Measurements from ENCODE around the gene ADAM17. TPM values are rescaled to one million over a fixed set of nuclear protein-coding genes. Genes with fewer than 3 reads are reported as not detected.

ADAM17 gene
- 10 to 100 TPM in 2 of 6 donors, 1 to 10 TPM in 4; 6.3 to 18.8 (median 7.8) TPM for total RNA-seq
- 1 to 10 TPM; 4.6 to 6.2 TPM for polyA plus RNA-seq

- DNase-seq (peak; percentile 95 to 98 (median 96)), FAIRE-seq (no peak), ATAC-seq (peak; percentile 93 to 98 (median 96))
- TF ChIP-seq CTCF (IDR thresholded peaks at IDR 0.05), result peak in 1 of 4 donors; percentile 42
- H3K36me3 ChIP-seq, result no peaks in the 10 kb centered on the region
- H3K9me3 ChIP-seq, result no peaks in the 10 kb centered on the region
- H3K27ac ChIP-seq, result peak within 1 kb of the TSS; percentile 93 to 99 (median 95)
- peaks cover 26 to 28% (median 27%) of the 10 kb centered on the region in 3 donors for H3K4me1 ChIP-seq
- intact Hi-C loops (cut with DNase I), result no loop called here
- peak within 1 kb of the TSS; percentile 58 to 88 (median 81) for H3K4me3 ChIP-seq
- 0 to 1% methylated on average over 60 to 73 of the region's 73 CpGs for WGBS, 2 donors
- H3K27me3 ChIP-seq, result no peaks in the 10 kb centered on the region
These were observed at the start of gene ADAM17 for GRCh38 chr2:9555297-9556120. TSS of gene ADAM17 (minus strand) at chr2:9555830. CDS start at chr2:9555605, 225 bp downstream.

GRCh38 chr2:9602412-9602811 is 46.8 kb upstream of the ADAM17 start:
- Histone ChIP-seq H3K4me3 (no peak overlapping the region), H3K36me3 (peaks cover 0 to 5% (median 0%) of the 10 kb centered on the region in 3 donors), H3K27me3 (no peaks in the 10 kb centered on the region), H3K27ac (no peak overlapping the region), H3K9me3 (no peaks in the 10 kb centered on the region), H3K4me1 (no peaks in the 10 kb centered on the region)
- intact Hi-C loops (cut with DNase I), result no loop called here
- DNase-seq, result no peak
- no peak for TF ChIP-seq CTCF (IDR thresholded peaks at IDR 0.05)
- no peak for ATAC-seq
- no peak for FAIRE-seq
- 92 to 93% methylated on average over 3 of the region's 3 CpGs for WGBS, 2 donors

- Histone ChIP-seq H3K27me3 (no peaks in the 10 kb centered on the region), H3K27ac (no peak overlapping the region), H3K36me3 (peaks cover 0 to 5% (median 0%) of the 10 kb centered on the region in 3 donors), H3K4me1 (no peaks in the 10 kb centered on the region), H3K9me3 (no peaks in the 10 kb centered on the region), H3K4me3 (no peak overlapping the region)
- FAIRE-seq (no peak), ATAC-seq (no peak), DNase-seq (no peak)
- 92 to 95% methylated on average over 5 of the region's 5 CpGs for WGBS, 2 donors
- intact Hi-C loops (cut with DNase I), result no loop called here
- TF ChIP-seq CTCF (IDR thresholded peaks at IDR 0.05), result no peak
These were observed 45.8 kb upstream of the ADAM17 start for GRCh38 chr2:9601397-9601796.

GRCh38 chr2:9599430-9599829 is 43.8 kb upstream of the ADAM17 start:
- ATAC-seq (no peak), DNase-seq (no peak), FAIRE-seq (no peak)
- no peak for TF ChIP-seq CTCF (IDR thresholded peaks at IDR 0.05)
- 97% methylated on average over 1 of the region's 1 CpG for WGBS, 2 donors
- Histone ChIP-seq H3K9me3 (no peaks in the 10 kb centered on the region), H3K4me3 (no peak overlapping the region), H3K27ac (no peak overlapping the region), H3K36me3 (peaks cover 0 to 5% (median 0%) of the 10 kb centered on the region in 3 donors), H3K4me1 (peaks cover 0 to 16% (median 8%) of the 10 kb centered on the region in 3 donors), H3K27me3 (no peaks in the 10 kb centered on the region)
- intact Hi-C loops (cut with DNase I), result no loop called here

Measured in pancreas (tissue), 10 donors.